ENCODE data around the gene METTL17.

DNA sequence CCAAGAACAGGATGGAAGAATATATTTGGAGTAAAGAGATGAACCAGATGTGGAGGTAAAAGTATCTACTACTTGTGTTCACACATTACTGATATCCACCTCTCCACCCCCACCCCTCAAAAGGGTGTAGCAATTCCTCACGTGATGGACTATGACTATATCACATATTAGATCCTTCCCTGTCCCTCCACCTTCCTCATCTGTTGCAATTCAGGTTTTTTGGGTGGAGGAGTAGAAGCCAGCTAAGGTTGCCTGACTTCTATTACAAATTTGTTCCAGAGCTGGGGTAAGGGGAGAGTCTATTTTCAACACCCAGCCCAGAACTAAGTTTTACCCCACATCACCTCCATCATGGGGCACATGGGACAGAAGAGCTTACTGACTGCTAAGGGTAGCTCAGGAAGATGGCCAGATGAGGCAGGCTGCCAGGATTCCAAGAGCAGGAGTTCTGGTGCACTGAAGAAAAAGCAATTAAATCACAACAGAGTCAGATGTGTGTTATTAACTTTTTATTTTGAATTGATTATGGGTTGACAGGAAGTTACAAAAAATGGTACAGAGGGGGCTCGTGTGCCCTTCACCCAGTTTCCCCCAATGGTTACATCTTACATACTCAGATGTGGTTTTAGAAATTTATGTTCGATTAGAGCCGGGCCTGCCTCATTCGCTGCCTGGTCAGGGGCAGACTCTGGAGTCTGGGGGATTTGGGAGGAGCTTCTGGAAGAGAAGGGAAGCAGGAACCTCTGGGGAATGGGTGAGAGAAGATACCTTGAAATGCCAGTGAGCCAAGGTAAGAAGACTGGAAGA, 42.7 kb downstream of the METTL17 start:
- TF ChIP-seq POLR2AphosphoS5 (IDR thresholded peaks at IDR 0.05) = no peak
- TF ChIP-seq, protein P1, sequence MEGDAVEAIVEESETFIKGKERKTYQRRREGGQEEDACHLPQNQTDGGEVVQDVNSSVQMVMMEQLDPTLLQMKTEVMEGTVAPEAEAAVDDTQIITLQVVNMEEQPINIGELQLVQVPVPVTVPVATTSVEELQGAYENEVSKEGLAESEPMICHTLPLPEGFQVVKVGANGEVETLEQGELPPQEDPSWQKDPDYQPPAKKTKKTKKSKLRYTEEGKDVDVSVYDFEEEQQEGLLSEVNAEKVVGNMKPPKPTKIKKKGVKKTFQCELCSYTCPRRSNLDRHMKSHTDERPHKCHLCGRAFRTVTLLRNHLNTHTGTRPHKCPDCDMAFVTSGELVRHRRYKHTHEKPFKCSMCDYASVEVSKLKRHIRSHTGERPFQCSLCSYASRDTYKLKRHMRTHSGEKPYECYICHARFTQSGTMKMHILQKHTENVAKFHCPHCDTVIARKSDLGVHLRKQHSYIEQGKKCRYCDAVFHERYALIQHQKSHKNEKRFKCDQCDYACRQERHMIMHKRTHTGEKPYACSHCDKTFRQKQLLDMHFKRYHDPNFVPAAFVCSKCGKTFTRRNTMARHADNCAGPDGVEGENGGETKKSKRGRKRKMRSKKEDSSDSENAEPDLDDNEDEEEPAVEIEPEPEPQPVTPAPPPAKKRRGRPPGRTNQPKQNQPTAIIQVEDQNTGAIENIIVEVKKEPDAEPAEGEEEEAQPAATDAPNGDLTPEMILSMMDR (IDR thresholded peaks at IDR 0.05) = no peak
